Measurements from ENCODE around the gene MYO6.

Gene MYO6

GRCh38 chr6:75830959-75831885 is 82.2 kb downstream of the MYO6 start:
- Histone ChIP-seq H3K9me3 (ENCODE audit: insufficient read depth, low read depth, low read length) (no peaks in the 10 kb centered on the region), H4K20me1 (ENCODE audit: insufficient read depth, low read length, poor library complexity, severe bottlenecking) (no peaks in the 10 kb centered on the region), H3K9ac (ENCODE audit: low read depth, low read length, poor library complexity, severe bottlenecking) (no peak overlapping the region), H3K9me2 (replicated peaks; ENCODE audit: low read depth, low read length) (no peaks in the 10 kb centered on the region), H3K4me3 (ENCODE audit: low read length, poor library complexity, severe bottlenecking) (no peak overlapping the region), H2AFZ (ENCODE audit: low read length) (no peak overlapping the region), H3K4me1 (ENCODE audit: insufficient read depth, low read length, poor library complexity, severe bottlenecking) (no peaks in the 10 kb centered on the region), H3K79me2 (ENCODE audit: insufficient read depth, low read length) (no peaks in the 10 kb centered on the region), H3K4me2 (ENCODE audit: low read depth, low read length, poor library complexity, severe bottlenecking) (no peak overlapping the region), H3F3A (ENCODE audit: low read depth) (no peaks in the 10 kb centered on the region), H3K36me3 (ENCODE audit: insufficient read depth, low read length) (no peaks in the 10 kb centered on the region), H3K27me3 (ENCODE audit: insufficient read depth, low read length, poor library complexity, severe bottlenecking) (no peaks in the 10 kb centered on the region)
- TF ChIP-seq CTCF (conservative IDR thresholded peaks at IDR 0.05; ENCODE audit: low read length) (no peak), EZH2phosphoT487 (IDR thresholded peaks at IDR 0.05; ENCODE audit: borderline replicate concordance) (no peak)

DNA sequence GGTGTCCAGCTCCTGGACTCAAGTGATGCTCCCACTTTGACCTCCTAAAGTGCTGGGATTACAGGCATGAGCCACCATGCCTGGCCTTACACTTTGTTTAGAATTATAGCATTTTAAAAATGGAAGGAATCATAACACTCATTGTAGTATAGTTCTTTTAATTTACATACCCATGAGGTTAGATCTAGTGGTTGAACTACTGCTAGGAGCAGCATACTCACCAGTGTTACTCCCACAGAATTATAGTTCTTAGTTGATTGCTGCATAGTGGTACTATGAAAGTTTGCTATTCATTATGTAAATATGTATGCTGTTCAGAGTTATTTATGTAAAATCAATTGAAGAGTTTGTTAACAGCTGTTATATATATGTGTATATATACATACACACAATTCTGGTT is 85.4 kb downstream of the MYO6 start:
- TF ChIP-seq CTCF (conservative IDR thresholded peaks at IDR 0.05; ENCODE audit: low read length), result no peak
- no peak for TF ChIP-seq EZH2phosphoT487 (IDR thresholded peaks at IDR 0.05; ENCODE audit: borderline replicate concordance)

DNA sequence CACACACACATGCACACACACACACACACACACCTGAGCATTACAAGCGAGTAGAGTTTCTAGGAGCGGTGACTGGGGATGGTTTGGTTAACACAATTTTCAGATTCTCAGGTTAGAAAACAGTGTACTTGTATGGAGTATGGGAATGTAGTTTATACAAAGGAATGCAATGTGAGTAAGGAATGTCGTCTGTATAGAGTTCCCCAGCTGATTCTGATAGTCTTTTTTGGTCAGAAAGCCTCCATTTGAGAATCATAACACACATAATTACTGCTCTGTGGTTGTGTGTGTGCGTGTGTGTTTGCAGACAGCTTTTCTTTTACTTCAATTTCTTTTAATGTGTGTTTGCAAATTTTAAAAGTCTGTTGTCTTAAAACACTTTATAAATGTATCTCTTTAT is 93.2 kb downstream of the MYO6 start:
- Histone ChIP-seq H3K4me2 (ENCODE audit: low read depth, low read length, poor library complexity, severe bottlenecking) (no peak overlapping the region), H3K36me3 (ENCODE audit: insufficient read depth, low read length) (no peaks in the 10 kb centered on the region), H2AFZ (ENCODE audit: low read length) (peak overlapping the region; percentile 55; the same call in 1 of the 2 replicates), H3F3A (ENCODE audit: low read depth) (no peaks in the 10 kb centered on the region), H3K9me3 (ENCODE audit: insufficient read depth, low read depth, low read length) (no peaks in the 10 kb centered on the region), H3K79me2 (ENCODE audit: insufficient read depth, low read length) (no peaks in the 10 kb centered on the region), H3K9me2 (replicated peaks; ENCODE audit: low read depth, low read length) (no peaks in the 10 kb centered on the region), H4K20me1 (ENCODE audit: insufficient read depth, low read length, poor library complexity, severe bottlenecking) (no peaks in the 10 kb centered on the region), H3K4me3 (ENCODE audit: low read length, poor library complexity, severe bottlenecking) (no peak overlapping the region), H3K9ac (ENCODE audit: low read depth, low read length, poor library complexity, severe bottlenecking) (no peak overlapping the region), H3K4me1 (ENCODE audit: insufficient read depth, low read length, poor library complexity, severe bottlenecking) (no peaks in the 10 kb centered on the region), H3K27me3 (ENCODE audit: insufficient read depth, low read length, poor library complexity, severe bottlenecking) (no peaks in the 10 kb centered on the region)
- TF ChIP-seq EZH2phosphoT487 (IDR thresholded peaks at IDR 0.05; ENCODE audit: borderline replicate concordance) (no peak), CTCF (conservative IDR thresholded peaks at IDR 0.05; ENCODE audit: low read length) (no peak)

More for the DNA sequence above, 85.4 kb downstream of the MYO6 start:
- Histone ChIP-seq H3K9me2 (replicated peaks; ENCODE audit: low read depth, low read length) (no peaks in the 10 kb centered on the region), H3K27me3 (ENCODE audit: insufficient read depth, low read length, poor library complexity, severe bottlenecking) (no peaks in the 10 kb centered on the region), H3K79me2 (ENCODE audit: insufficient read depth, low read length) (no peaks in the 10 kb centered on the region), H3K9me3 (ENCODE audit: insufficient read depth, low read depth, low read length) (no peaks in the 10 kb centered on the region), H3K36me3 (ENCODE audit: insufficient read depth, low read length) (no peaks in the 10 kb centered on the region), H3K4me1 (ENCODE audit: insufficient read depth, low read length, poor library complexity, severe bottlenecking) (no peaks in the 10 kb centered on the region), H3K4me2 (ENCODE audit: low read depth, low read length, poor library complexity, severe bottlenecking) (no peak overlapping the region), H3K9ac (ENCODE audit: low read depth, low read length, poor library complexity, severe bottlenecking) (no peak overlapping the region), H2AFZ (ENCODE audit: low read length) (no peak overlapping the region), H3F3A (ENCODE audit: low read depth) (no peaks in the 10 kb centered on the region), H3K4me3 (ENCODE audit: low read length, poor library complexity, severe bottlenecking) (no peak overlapping the region), H4K20me1 (ENCODE audit: insufficient read depth, low read length, poor library complexity, severe bottlenecking) (no peaks in the 10 kb centered on the region)

Data from Loucy (cell line).